HG03097 (cell line): Measurements from ENCODE around the gene ELFN1.

Source experiments
- ATAC-seq: cut with Tn5 transposase; IDR thresholded peaks from one replicate; pipeline ENCODE4 v1.9.1; 2021; ENCODE audit not compliant: unreplicated experiment, low FRiP score

Gene ELFN1

GRCh38 chr7:1669954-1670893 lies at the start of gene ELFN1:
Gene ELFN1, plus strand, starts transcription at chr7:1670277. Its CDS starts 74,320 bp downstream, at chr7:1744597.
- ATAC-seq, result no peak

GRCh38 chr7:1620835-1621234 lies 49.2 kb upstream of the ELFN1 start:
- ATAC-seq, result no peak

- no peak for ATAC-seq
Observed at GRCh38 chr7:1621718-1622117, 48.4 kb upstream of the ELFN1 start.

- ATAC-seq, result no peak
Observed at GRCh38 chr7:1622441-1622840, 47.6 kb upstream of the ELFN1 start.

- ATAC-seq, result no peak
Observed at GRCh38 chr7:1623810-1624209, 46.3 kb upstream of the ELFN1 start.

GRCh38 chr7:1624999-1625927 lies 44.8 kb upstream of the ELFN1 start:
- ATAC-seq, result no peak

GRCh38 chr7:1626769-1627168 lies 43.3 kb upstream of the ELFN1 start:
- ATAC-seq, result no peak

- ATAC-seq, result no peak
Observed at GRCh38 chr7:1630700-1631336, 39.3 kb upstream of the ELFN1 start.

- no peak for ATAC-seq
Observed at GRCh38 chr7:1631678-1632077, 38.4 kb upstream of the ELFN1 start.

- no peak for ATAC-seq
Observed at GRCh38 chr7:1632506-1632905, 37.6 kb upstream of the ELFN1 start.

GRCh38 chr7:1632916-1633785 lies 36.9 kb upstream of the ELFN1 start:
- no peak for ATAC-seq

- ATAC-seq, result no peak
Observed at GRCh38 chr7:1635401-1635800, 34.7 kb upstream of the ELFN1 start.

- ATAC-seq, result no peak
Observed at GRCh38 chr7:1637155-1637554, 32.9 kb upstream of the ELFN1 start.

- no peak for ATAC-seq
Observed at GRCh38 chr7:1638215-1638661, 31.8 kb upstream of the ELFN1 start.

GRCh38 chr7:1639071-1639470 lies 31.0 kb upstream of the ELFN1 start:
- no peak for ATAC-seq

- no peak for ATAC-seq
Observed at GRCh38 chr7:1639532-1640175, 30.4 kb upstream of the ELFN1 start.

GRCh38 chr7:1640376-1641172 lies 29.5 kb upstream of the ELFN1 start:
- no peak for ATAC-seq

- ATAC-seq, result no peak
Observed at GRCh38 chr7:1641173-1641572, 28.9 kb upstream of the ELFN1 start.
